Spleen (tissue), 7 donors: Measurements from ENCODE around the gene ZNF181.

ENCODE experiments used
- POLR2AphosphoS5 ChIP-seq, 3 donors: sonication (generic); formaldehyde crosslinking; IDR thresholded peaks; one replicate each; pipeline ENCODE4 v1.5.1; 2017; ENCODE audit warnings: antibody characterized with exemption in 3 of 3
- TF ChIP-seq, protein P1 (sequence below), 11 experiments: fragments of 200-600 bp in 7 of 11; fragments of 450-650 bp in 4 of 11; sonication (generic) in 4 of 11; IDR thresholded peaks in 8 of 11; conservative IDR thresholded peaks in 3 of 11; 1 replicate in 7 of 11; 2 replicates in 4 of 11; pipeline versions ENCODE4 v1.4.0 to v1.8.0; 2016 to 2021; ENCODE audit warnings: antibody characterized with exemption in 11 of 11, inconsistent platforms in 4 of 11, mild to moderate bottlenecking in 1 of 11
- donor health status: DM: no; HTN: no; CAD: no; lungs with moderate emphysema.
- donor health status: DM: no; HTN: no; CAD: no.
- donor health status: DM: no; HTN: no; CAD: no.

DNA sequence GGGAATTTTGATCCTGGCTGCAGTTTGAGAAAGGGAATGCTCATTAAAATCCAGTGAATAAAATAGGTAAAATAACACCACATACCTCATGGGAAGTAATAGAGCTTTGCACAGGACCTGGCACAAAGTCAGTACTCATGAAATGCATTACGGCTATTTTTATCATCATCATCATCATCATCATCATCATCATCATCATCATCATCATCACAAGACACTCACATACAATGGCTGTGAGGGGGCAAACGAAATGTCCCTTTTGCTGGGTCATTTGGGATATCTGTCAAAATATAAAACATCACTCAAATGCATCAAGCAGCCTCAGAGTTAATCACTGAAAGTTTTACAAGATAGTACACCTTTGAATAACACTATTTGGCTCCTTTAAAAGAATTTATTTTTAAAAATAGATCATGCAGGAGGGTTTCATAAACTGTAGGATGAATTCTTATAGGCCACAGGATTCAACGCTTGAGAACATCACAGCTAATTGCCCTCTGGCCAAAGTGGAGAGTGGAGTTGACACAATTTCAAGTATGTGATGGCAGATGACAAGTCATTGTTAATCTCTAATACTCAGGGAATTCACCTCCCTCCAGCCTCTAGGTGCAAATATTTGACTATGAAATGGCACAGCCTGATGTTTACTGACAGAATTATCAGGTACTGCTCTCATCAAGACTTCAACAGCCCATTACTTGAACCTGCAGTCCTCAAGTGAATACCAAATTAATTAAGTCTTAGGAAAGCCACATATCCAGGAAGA is 53.2 kb downstream of the ZNF181 start:
- TF ChIP-seq POLR2AphosphoS5 (IDR thresholded peaks at IDR 0.05): no peak
- TF ChIP-seq, protein P1, sequence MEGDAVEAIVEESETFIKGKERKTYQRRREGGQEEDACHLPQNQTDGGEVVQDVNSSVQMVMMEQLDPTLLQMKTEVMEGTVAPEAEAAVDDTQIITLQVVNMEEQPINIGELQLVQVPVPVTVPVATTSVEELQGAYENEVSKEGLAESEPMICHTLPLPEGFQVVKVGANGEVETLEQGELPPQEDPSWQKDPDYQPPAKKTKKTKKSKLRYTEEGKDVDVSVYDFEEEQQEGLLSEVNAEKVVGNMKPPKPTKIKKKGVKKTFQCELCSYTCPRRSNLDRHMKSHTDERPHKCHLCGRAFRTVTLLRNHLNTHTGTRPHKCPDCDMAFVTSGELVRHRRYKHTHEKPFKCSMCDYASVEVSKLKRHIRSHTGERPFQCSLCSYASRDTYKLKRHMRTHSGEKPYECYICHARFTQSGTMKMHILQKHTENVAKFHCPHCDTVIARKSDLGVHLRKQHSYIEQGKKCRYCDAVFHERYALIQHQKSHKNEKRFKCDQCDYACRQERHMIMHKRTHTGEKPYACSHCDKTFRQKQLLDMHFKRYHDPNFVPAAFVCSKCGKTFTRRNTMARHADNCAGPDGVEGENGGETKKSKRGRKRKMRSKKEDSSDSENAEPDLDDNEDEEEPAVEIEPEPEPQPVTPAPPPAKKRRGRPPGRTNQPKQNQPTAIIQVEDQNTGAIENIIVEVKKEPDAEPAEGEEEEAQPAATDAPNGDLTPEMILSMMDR (IDR thresholded peaks at IDR 0.05 in 8 of 11, conservative IDR thresholded peaks at IDR 0.05 in 3 of 11): no peak
